ENCODE measurements around the gene LHB. TPM values are rescaled to one million over a fixed set of nuclear protein-coding genes. Genes with fewer than 3 reads are reported as not detected.
A peak's percentile ranks its signal among the peaks of the same experiment; 100 is the strongest.
"Not testable (repeated sequence)": the region's sequence is repeated elsewhere in the genome, so short reads cannot be mapped to it uniquely, and the experiment has no call there.

The LHB gene
- total and polyA plus RNA-seq, 2 of the 4 experiments (the other 2 are of a cell fraction) = not detected

GRCh38 chr19:49018388-49019241 lies 1.7 kb upstream of the LHB start:
- H3K79me1 ChIP-seq (ENCODE audit: low read depth in 1 of 2, low read length in 2 of 2); H3K18ac ChIP-seq (ENCODE audit: low read depth, low read length); dilution Hi-C loops (cut with HindIII; ENCODE audit: low sequenced_read_pairs, unreplicated experiment); H4K20me1 ChIP-seq (ENCODE audit: insufficient read depth, low read length); H3K56ac ChIP-seq (ENCODE audit: extremely low read depth, insufficient read depth, low read length); ATAC-seq (ENCODE audit: low read depth); H3K9me3 ChIP-seq (ENCODE audit: control insufficient read depth, insufficient read depth, low read length); in situ Hi-C loops (cut with MboI; ENCODE audit: low sequenced_read_pairs); H3K4me1 ChIP-seq (ENCODE audit: control insufficient read depth, insufficient read depth, low read length); H2AK9ac ChIP-seq (replicated peaks; ENCODE audit: low read depth, low read length, poor library complexity); H2BK5ac ChIP-seq (ENCODE audit: low read depth, low read length, poor library complexity, severe bottlenecking); H3K27me3 ChIP-seq (ENCODE audit: control insufficient read depth, insufficient read depth, low read length); H3K27ac ChIP-seq (ENCODE audit: insufficient read depth, low read length); POLR2A ChIA-PET (ENCODE audit: unreplicated experiment); BruUV-seq (replicated peaks); intact Hi-C loops (cut with micrococcal nuclease); H4K5ac ChIP-seq (ENCODE audit: low read depth, low read length); H2BK20ac ChIP-seq (ENCODE audit: low read depth, low read length); DNase-seq; H3K9me1 ChIP-seq (ENCODE audit: insufficient read depth, low read length): not testable (repeated sequence)
- peak overlapping the region; percentile 72 for H2AFZ ChIP-seq (replicated peaks; ENCODE audit: low read length, poor library complexity)
- H3K14ac ChIP-seq (replicated peaks; ENCODE audit: low read depth, low read length) = peak overlapping the region; percentile 91
- H3K4me3 ChIP-seq (ENCODE audit: insufficient read depth, low read depth, low read length) = peak overlapping the region; percentile 32; the same call in 1 of the 2 replicates
- H3K23ac ChIP-seq (ENCODE audit: low read depth, low read length) = peak overlapping the region; percentile 59; the same call in 1 of the 2 replicates
- peak overlapping the region; percentile 73 for H2AK5ac ChIP-seq (ENCODE audit: low read depth, low read length)
- CTCF ChIA-PET = interaction anchor here (0.6 to 1.6 kb wide), 5 partner anchors 19 to 119 kb away, joined by 3 to 5 read pairs (median 4); partner anchors contain the start of genes GYS1, NUCB1 and RUVBL2
- H4K91ac ChIP-seq (ENCODE audit: insufficient read depth, low read depth, low read length) = peak overlapping the region; percentile 37; the same call in 1 of the 2 replicates
- H3K4me2 ChIP-seq (ENCODE audit: low read depth, low read length) = peak overlapping the region; percentile 93
- H4K8ac ChIP-seq (ENCODE audit: low read depth in 2 of 2, low read length in 2 of 2) = peak overlapping the region in 1 of 2 experiments; percentile 67; a peak in 1 of 4 replicates
- H2BK15ac ChIP-seq (ENCODE audit: low read depth, low read length) = peak overlapping the region; percentile 13; the same call in 1 of the 3 replicates
- H2BK120ac ChIP-seq (ENCODE audit: low read depth, low read length) = 0 out of 2 replicates have a peak overlapping the region, but pooled peaks have one; percentile 64
- WGBS, 2 experiments (ENCODE audit: extremely low coverage in 2 of 2, insufficient read length in 1 of 2) = 30% methylated on average over 16 of the region's 50 CpGs; no CpG with 5 or more reads in 1 of the 2 experiments
- H3K36me3 ChIP-seq (ENCODE audit: control insufficient read depth, insufficient read depth, low read length) = peaks cover 22% of the 10 kb centered on the region
- peak overlapping the region; percentile 34; the same call in 1 of the 2 replicates for H3K9ac ChIP-seq (ENCODE audit: low read depth, low read length)
- 0 out of 2 replicates have a peak overlapping the region, but pooled peaks have one; percentile 35 for H3K4ac ChIP-seq (ENCODE audit: low read depth, low read length)

All from IMR-90 (cell line).